Body of pancreas (tissue), 4 donors: ENCODE results near the gene NEURL1.

ENCODE experiments used
- POLR2A ChIP-seq, 3 donors: fragments of 450-650 bp; IDR thresholded peaks; one replicate each; pipeline ENCODE4 v1.6.1; 2016; ENCODE audit warnings: antibody characterized with exemption in 3 of 3, mild to moderate bottlenecking in 2 of 3
- TF ChIP-seq, protein P1 (sequence below), 7 experiments: fragments of 450-650 bp in 4 of 7; fragments of 200-600 bp in 3 of 7; sonication (generic) in 3 of 7; IDR thresholded peaks; one replicate each; pipeline ENCODE4 v1.5.1; 2016 to 2019; ENCODE audit warnings: antibody characterized with exemption in 7 of 7

DNA sequence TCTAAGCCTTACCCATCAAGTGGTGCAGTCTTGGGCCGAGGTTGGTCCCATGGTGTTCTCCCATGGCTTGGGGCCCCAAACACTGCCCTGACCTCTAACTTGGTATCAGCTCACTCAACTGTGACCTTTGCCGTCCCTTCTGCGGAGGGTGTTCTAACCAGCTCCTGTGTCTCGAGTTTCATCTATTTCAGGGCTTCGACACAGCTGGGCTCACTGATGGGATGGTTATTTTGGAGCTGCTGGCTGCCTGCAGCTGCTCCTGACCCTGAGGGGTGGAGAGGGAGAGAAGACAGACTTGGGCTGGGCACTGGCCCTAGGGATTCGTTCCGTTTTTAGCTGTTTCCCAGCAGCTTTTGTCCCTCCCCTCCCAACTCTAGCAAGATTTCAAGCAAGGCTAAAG lies 86.9 kb downstream of the NEURL1 start:
- TF ChIP-seq, protein P1, sequence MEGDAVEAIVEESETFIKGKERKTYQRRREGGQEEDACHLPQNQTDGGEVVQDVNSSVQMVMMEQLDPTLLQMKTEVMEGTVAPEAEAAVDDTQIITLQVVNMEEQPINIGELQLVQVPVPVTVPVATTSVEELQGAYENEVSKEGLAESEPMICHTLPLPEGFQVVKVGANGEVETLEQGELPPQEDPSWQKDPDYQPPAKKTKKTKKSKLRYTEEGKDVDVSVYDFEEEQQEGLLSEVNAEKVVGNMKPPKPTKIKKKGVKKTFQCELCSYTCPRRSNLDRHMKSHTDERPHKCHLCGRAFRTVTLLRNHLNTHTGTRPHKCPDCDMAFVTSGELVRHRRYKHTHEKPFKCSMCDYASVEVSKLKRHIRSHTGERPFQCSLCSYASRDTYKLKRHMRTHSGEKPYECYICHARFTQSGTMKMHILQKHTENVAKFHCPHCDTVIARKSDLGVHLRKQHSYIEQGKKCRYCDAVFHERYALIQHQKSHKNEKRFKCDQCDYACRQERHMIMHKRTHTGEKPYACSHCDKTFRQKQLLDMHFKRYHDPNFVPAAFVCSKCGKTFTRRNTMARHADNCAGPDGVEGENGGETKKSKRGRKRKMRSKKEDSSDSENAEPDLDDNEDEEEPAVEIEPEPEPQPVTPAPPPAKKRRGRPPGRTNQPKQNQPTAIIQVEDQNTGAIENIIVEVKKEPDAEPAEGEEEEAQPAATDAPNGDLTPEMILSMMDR (IDR thresholded peaks at IDR 0.05) = no peak
- TF ChIP-seq POLR2A (IDR thresholded peaks at IDR 0.05) = no peak
